SH-SY5Y (cell line): ENCODE results near the gene LGALS16.

ENCODE experiments used
- GATA2 ChIP-seq: IDR thresholded peaks from 2 replicates; pipeline ENCODE4 v1.6.1; 2011; ENCODE audit warnings: mild to moderate bottlenecking, low read depth, low read length
- GATA3 ChIP-seq: IDR thresholded peaks from 2 replicates; pipeline ENCODE4 v1.6.1; 2011; ENCODE audit warnings: low read depth, mild to moderate bottlenecking, low read length, moderate library complexity

DNA sequence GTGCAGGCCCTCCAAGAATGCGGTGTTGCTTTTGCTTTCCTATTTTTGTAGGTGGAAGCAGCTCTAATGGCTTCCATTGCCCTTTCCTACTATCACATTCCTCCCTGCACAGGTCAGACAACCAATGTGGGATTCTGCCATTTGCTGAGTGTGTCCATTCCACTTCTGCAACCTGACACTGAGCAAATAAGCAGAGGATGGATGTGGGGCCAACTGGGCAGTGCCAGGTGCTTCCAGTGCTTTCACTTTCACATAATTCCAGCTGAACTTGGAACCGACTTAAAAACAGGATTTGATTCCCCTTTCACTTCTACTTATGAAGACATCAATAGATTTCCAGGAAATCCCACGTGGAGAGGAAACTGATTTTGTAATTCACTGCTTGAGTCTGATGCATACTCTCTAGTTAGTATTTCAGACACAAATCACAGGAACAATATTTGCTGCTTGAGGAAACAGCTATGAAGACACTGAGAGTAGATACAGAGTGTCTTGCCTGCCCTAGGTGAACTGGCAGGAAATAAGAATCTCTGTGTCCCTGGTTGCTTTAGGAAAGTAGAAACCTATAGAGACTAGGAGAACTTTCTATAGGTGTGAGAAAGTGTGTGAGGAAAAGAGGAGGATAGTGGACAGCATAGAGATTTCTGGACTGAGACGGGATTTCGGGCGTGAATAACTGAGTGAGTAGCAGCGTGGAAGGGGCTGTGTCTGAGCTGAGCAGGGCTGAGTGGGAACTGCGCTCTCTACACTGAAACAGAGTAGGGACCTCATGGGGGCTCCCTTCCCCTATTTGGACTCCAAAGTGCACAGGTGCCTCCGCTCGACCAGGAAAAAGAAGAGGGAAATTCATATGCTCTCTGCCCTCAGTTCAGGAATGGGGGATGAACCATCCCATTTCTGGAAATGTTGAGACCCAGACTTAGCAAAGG is 22.5 kb downstream of the LGALS16 start:
- no peak for TF ChIP-seq GATA2
- TF ChIP-seq GATA3, result no peak
